Stimulated activated effector memory CD8-positive, alpha-beta T cell treated with anti-CD3 and anti-CD28 coated beads, Interleukin-12 subunit alpha, Interleukin-12 subunit beta, amount 100 ng/mL, for 72 hours (primary cell): ENCODE measurements around the gene SOX6.

Experiments
- ATAC-seq: fragments of 150-1000 bp; cut with Tn5 transposase; 2 replicates; pipeline ENCODE4 v1.10.0; 2021
- DNase-seq, 2 donors: peaks; one replicate each; pipeline ENCODE4 v3.0.0; 2021 to 2022; ENCODE audit warnings: low spot score in 2 of 2
- H3K27ac Mint-ChIP-seq: one replicate; pipeline ENCODE4 v1.8.0; 2022; ENCODE audit warnings: mild to moderate bottlenecking, mixed read lengths
- H3K36me3 Mint-ChIP-seq: one replicate; pipeline ENCODE4 v1.8.0; 2022; ENCODE audit warnings: mild to moderate bottlenecking, mixed read lengths
- H3K4me1 Mint-ChIP-seq: one replicate; pipeline ENCODE4 v1.8.0; 2022; ENCODE audit warnings: mixed read lengths
- H3K4me3 Mint-ChIP-seq: one replicate; pipeline ENCODE4 v1.8.0; 2022; ENCODE audit warnings: mild to moderate bottlenecking, mixed read lengths
- H3K9me3 Mint-ChIP-seq: one replicate; pipeline ENCODE4 v1.8.0; 2022; ENCODE audit warnings: mixed read lengths

The SOX6 gene

DNA sequence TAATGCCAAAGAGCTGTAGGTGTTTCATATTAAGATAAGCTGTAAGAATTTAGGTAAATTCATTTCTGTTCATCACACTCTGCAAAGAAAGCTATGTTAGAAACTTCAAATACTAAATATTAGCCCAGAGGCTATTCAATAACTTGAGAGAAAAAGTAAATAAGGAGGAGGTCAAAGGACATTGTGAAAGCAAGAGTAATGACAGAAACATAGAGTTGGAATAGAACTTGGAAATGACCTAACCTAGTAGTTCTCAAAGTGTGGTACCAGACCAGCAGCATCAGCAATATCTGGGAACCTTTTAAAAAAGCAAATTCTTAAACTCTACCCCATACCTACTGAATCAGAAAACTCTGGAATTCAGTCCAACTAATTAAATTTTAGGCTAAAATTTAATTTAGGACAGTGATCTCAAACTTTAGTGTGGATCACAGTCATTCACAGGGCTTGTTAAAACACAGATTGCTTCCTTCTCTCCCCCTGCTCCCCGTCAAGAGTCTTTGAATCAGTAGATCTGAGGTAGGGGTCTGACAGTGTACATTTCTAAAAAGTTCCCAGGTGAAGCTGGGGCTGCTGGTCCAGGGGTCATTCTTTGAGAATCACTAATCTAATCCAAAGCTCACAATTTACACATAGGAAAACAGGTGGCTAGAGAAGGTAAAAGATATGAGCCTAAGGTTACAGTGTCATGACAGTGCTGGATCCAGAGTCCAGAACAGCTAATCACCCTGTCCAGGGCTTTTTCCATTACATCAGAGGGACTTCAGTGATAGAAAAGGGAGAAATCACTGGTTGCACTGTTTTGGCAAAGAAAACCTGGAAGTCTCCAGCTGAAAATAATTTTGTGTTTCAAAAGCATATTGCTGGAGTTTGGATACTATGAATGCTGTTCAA, 241.1 kb downstream of the SOX6 start:
- ATAC-seq (no peak), DNase-seq (no peak)
- H3K9me3 Mint-ChIP-seq: peaks cover 11% of the 10 kb centered on the region
- H3K4me1 Mint-ChIP-seq: no peaks in the 10 kb centered on the region
- no peaks in the 10 kb centered on the region for H3K36me3 Mint-ChIP-seq
- no peak overlapping the region for H3K4me3 Mint-ChIP-seq
- no peak overlapping the region for H3K27ac Mint-ChIP-seq

DNA sequence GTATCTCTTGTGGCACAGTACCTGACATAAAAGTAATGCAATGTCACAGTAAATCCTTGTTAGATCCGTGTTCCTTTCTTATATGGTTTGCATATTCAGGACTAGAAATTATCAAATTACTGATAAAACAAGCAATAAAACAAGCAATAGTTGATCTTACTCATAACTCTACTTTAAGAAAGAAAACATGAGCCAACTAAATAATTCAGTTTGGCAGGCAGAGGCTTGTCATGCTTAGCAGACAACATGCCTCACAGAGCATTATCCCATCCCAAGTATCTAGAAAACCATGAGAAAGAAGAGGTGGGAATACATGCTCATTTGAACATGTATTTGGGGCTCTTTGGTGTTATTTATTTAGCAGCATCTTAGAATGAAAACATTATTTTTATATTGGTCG, 241.9 kb downstream of the SOX6 start:
- Mint-ChIP-seq H3K27ac (no peak overlapping the region), H3K4me3 (no peak overlapping the region), H3K36me3 (no peaks in the 10 kb centered on the region), H3K9me3 (peaks cover 8% of the 10 kb centered on the region), H3K4me1 (no peaks in the 10 kb centered on the region)
- DNase-seq: no peak
- ATAC-seq: no peak

DNA sequence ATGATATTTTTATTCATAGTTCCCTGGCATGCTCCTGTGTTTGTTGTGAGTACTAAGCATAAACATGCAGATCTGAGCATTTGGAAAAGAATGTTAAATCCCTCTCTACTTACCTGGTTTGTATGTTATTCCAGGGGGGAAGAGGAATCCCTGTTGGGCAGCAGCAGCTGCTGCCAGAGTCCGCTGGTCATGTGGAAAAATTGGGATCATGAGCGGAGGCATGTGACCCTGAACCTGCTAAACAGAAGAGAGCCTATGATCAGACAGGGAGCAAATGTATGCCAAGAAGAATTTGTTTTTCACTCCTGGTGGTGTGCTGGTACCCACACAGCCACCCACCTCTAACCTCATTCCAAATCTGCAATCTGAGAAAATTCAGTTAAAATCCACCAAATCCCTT, 244.7 kb downstream of the SOX6 start:
- Mint-ChIP-seq H3K4me1 (no peaks in the 10 kb centered on the region), H3K4me3 (no peak overlapping the region), H3K9me3 (peaks cover 8% of the 10 kb centered on the region), H3K36me3 (no peaks in the 10 kb centered on the region), H3K27ac (no peak overlapping the region)
- ATAC-seq (no peak), DNase-seq (no peak)

DNA sequence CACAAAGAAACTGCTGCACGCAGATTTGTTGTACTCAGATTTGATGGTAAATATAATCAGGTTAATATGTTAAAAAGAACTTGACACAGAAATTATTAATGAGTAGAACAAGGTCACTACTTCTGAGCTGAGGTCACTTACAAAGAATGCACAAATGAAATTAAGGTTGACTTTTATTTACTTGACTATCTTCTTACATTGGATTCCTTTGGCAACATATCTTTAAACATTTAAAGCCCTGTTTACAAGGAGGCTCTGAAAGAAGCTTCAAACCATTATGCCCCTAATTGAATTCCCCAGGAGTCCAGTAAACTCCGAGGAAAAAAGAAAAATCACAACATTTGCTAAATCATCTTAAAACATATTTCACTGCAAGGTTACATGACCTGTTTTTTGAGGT, 245.5 kb downstream of the SOX6 start:
- Mint-ChIP-seq H3K27ac (no peak overlapping the region), H3K36me3 (no peaks in the 10 kb centered on the region), H3K4me3 (no peak overlapping the region), H3K4me1 (no peaks in the 10 kb centered on the region), H3K9me3 (peaks cover 9% of the 10 kb centered on the region)
- DNase-seq (no peak), ATAC-seq (no peak)

GRCh38 chr11:16099343-16099900, 256.9 kb downstream of the SOX6 start:
- no peaks in the 10 kb centered on the region for H3K36me3 Mint-ChIP-seq
- no peak overlapping the region for H3K27ac Mint-ChIP-seq
- ATAC-seq (no peak), DNase-seq (no peak)
- H3K9me3 Mint-ChIP-seq: peaks cover 4% of the 10 kb centered on the region
- H3K4me1 Mint-ChIP-seq: no peaks in the 10 kb centered on the region
- H3K4me3 Mint-ChIP-seq: no peak overlapping the region

GRCh38 chr11:16098526-16099205, 257.7 kb downstream of the SOX6 start:
- ATAC-seq: no peak
- Mint-ChIP-seq H3K9me3 (peaks cover 4% of the 10 kb centered on the region), H3K36me3 (no peaks in the 10 kb centered on the region), H3K4me3 (no peak overlapping the region), H3K27ac (no peak overlapping the region), H3K4me1 (no peaks in the 10 kb centered on the region)
- no peak for DNase-seq

DNA sequence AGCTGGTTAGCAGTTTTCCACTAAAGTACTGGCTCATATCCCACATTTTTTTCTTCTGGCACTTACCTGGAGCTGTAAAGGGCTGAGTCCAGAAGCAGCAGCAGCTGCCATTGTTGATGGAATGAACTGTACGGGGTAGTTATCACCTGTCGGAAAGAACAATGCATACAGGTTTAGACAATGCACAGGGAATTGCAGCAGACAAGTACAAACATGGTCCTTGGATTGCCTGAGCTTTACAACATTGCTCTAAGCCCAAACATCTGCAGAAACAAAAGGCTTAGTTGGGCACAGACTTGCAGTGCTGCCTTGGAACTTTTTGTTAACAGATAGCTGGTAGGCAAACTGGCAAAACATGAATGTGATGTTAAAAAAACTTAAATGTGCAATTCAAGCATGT, 258.8 kb downstream of the SOX6 start:
- DNase-seq (no peak), ATAC-seq (no peak)
- no peaks in the 10 kb centered on the region for H3K4me1 Mint-ChIP-seq
- H3K27ac Mint-ChIP-seq: no peak overlapping the region
- no peak overlapping the region for H3K4me3 Mint-ChIP-seq
- peaks cover 4% of the 10 kb centered on the region for H3K9me3 Mint-ChIP-seq
- no peaks in the 10 kb centered on the region for H3K36me3 Mint-ChIP-seq

DNA sequence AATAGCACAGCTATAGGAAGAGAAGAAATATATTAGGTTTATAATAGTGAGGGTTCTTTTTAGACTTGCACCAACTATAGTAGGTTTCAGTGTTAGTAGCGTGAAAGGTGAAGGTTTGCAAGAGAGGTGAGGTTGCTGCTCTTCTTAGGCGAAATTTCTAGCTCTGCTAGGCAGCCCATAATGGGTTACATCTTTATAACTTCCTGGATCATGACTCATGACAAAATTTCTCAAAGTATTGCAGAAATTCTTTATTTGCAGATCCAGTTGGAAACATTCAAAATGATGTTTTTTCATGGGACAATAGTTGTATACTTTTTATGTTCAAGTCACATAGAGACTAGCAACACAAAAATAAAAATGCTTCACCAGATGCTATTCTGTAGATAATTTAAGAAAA, 260.0 kb downstream of the SOX6 start:
- DNase-seq: no peak
- no peaks in the 10 kb centered on the region for H3K4me1 Mint-ChIP-seq
- no peaks in the 10 kb centered on the region for H3K36me3 Mint-ChIP-seq
- no peak for ATAC-seq
- H3K4me3 Mint-ChIP-seq: no peak overlapping the region
- no peak overlapping the region for H3K27ac Mint-ChIP-seq
- H3K9me3 Mint-ChIP-seq: peaks cover 8% of the 10 kb centered on the region

GRCh38 chr11:16095756-16096155, 260.6 kb downstream of the SOX6 start:
- no peak for ATAC-seq
- Mint-ChIP-seq H3K4me3 (no peak overlapping the region), H3K27ac (no peak overlapping the region), H3K4me1 (no peaks in the 10 kb centered on the region), H3K9me3 (peaks cover 10% of the 10 kb centered on the region), H3K36me3 (no peaks in the 10 kb centered on the region)
- DNase-seq: no peak

- H3K4me3 Mint-ChIP-seq: no peak overlapping the region
- no peak for DNase-seq
- H3K36me3 Mint-ChIP-seq: no peaks in the 10 kb centered on the region
- no peak for ATAC-seq
- no peak overlapping the region for H3K27ac Mint-ChIP-seq
- peaks cover 6% of the 10 kb centered on the region for H3K9me3 Mint-ChIP-seq
- no peaks in the 10 kb centered on the region for H3K4me1 Mint-ChIP-seq
These were observed 262.3 kb downstream of the SOX6 start for GRCh38 chr11:16093889-16094653.

DNA sequence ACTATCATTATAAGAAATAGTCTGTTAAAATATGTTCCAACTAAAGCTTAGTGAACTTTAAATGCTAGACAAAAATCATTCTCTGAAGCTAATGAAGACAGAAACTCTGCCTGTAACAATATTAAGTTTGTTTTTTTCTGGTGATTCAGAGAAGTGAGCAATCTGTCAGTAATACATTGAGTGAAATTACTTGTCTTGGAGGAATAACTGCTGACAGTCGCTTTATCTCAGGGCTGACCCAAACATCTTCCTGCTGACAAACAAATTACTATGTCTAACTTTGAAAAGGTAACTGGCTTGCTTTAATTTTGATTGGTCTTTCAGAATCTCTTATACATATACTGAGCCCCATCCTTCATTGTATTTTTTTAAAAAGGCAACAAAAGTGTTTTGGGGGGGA, 264.5 kb downstream of the SOX6 start:
- Mint-ChIP-seq H3K4me1 (no peaks in the 10 kb centered on the region), H3K9me3 (peaks cover 9% of the 10 kb centered on the region), H3K36me3 (no peaks in the 10 kb centered on the region), H3K4me3 (no peak overlapping the region), H3K27ac (no peak overlapping the region)
- DNase-seq (no peak), ATAC-seq (no peak)

DNA sequence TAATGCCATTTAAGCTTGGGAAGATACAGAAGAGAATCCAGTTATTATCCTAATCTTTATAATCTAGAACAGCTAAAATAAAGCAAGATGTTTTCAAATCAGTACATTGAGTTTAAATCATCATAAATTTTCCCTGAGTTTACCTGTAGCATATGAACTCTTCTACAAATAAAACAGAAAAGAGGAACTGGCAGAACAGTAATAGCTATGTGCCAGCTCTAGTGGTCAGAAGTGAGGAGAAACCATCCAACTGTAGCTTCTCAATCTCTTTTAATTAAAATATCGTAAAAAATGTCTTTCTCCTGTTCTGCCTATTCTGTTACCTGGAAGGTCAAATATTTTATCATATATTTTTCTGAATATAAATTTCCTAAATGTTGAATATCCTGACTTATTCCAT, 266.9 kb downstream of the SOX6 start:
- H3K4me1 Mint-ChIP-seq: no peaks in the 10 kb centered on the region
- H3K9me3 Mint-ChIP-seq: peaks cover 9% of the 10 kb centered on the region

DNA sequence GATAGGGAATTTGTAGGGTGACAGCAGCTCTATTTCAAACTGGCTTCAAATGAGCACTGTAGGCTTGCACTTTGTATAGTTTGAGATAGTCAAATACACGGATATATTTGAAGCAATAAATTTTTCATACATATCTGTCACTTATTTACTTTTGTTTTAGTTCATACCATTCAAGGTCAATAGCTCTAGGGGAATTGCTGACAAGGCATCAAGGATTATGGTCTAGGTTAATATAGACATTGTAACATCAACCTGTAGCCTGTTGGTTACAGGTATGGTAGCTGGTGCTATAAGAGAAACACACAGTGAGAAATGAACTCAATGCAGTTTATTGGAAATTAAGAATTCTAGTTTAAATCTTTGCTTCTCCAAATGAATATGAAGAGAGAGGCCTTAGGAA, 267.6 kb downstream of the SOX6 start:
- Mint-ChIP-seq H3K36me3 (no peaks in the 10 kb centered on the region), H3K4me1 (no peaks in the 10 kb centered on the region), H3K9me3 (peaks cover 9% of the 10 kb centered on the region), H3K27ac (no peak overlapping the region), H3K4me3 (no peak overlapping the region)
- DNase-seq (no peak), ATAC-seq (no peak)

More for the DNA sequence above, 266.9 kb downstream of the SOX6 start:
- DNase-seq: no peak
- Mint-ChIP-seq H3K36me3 (no peaks in the 10 kb centered on the region), H3K4me3 (no peak overlapping the region), H3K27ac (no peak overlapping the region)
- ATAC-seq: no peak

DNA sequence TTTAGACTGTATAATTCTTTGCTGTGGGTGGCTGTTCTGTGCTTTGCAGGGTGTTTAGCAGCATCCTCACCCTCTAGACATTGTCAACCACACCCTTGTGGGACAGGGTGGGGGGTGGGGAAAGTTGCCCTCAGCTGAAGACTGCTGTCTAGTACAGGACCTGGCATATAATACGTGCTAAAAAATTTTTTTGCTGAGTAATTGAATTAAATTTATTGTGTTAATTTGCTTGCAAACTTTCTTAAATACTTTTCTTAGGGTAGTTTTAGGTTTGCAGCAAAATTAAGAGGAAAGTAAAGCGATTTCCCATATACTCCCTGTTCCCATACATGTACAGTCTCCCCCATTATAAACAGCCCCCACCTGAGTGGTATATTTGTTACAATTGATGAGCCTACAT, 268.5 kb downstream of the SOX6 start:
- Mint-ChIP-seq H3K27ac (no peak overlapping the region), H3K9me3 (peaks cover 10% of the 10 kb centered on the region), H3K4me3 (no peak overlapping the region), H3K36me3 (no peaks in the 10 kb centered on the region), H3K4me1 (no peaks in the 10 kb centered on the region)
- DNase-seq: no peak
- ATAC-seq: no peak

DNA sequence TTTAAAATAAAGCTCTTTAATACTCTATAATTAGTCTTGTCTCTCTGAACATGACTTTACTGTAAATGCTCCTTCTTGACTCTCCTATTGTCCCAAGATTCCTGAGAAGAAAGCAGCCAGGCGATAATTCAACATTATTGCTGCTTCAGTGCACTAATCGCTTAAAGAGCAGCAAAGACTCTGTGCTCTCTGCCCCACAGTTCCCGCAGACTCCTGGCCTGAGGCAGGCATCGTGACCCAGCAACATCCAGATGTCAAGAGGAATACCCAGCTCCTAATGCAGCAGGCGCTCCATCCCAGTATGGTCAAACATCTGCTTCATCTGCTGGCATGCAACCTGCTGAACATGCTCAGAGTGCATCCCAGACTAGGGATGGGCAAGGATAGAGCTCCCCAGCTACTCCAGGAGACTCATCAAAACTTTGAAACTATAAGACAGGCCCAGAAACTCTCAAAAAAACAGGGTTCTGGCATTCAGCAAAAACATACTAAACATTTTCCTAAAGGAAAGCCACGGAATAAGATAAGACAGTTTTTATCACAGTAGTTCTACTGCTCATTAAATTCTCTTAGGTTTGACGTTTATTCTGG, 270.0 kb downstream of the SOX6 start:
- DNase-seq: no peak
- H3K4me1 Mint-ChIP-seq: no peaks in the 10 kb centered on the region

More for the DNA sequence above, 270.0 kb downstream of the SOX6 start:
- no peak for ATAC-seq
- H3K36me3 Mint-ChIP-seq: no peaks in the 10 kb centered on the region
- H3K9me3 Mint-ChIP-seq: peaks cover 8% of the 10 kb centered on the region
- no peak overlapping the region for H3K4me3 Mint-ChIP-seq
- H3K27ac Mint-ChIP-seq: no peak overlapping the region
